Activated T-cell treated with anti-CD3 and anti-CD28 coated beads for 1 hour (primary cell): ENCODE data around the gene SPACA7.

Experiments used
- DNase-seq: peaks from one replicate; pipeline ENCODE4 v3.0.0-alpha.2; 2020; ENCODE audit warnings: low read depth

The SPACA7 gene

GRCh38 chr13:112448621-112449544, 72.7 kb downstream of the SPACA7 start:
- DNase-seq = no peak

DNA sequence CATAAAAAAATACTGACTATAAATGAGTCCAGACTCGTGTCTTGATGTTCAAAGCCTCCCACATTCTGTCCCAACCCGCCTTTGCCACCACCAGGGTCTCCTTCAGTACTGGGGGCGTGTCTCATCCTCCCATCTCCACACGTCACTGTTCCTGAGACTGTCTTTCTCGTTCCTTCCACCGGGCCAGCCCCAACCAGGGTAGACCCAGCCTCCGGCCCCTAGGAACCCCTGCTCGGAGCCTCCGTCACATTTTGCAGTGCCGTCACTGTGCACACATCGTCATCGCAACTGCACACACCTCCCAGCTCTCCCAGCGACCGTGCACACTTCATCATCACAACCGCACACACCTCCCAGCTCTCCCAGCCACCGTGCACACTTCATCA, 73.4 kb downstream of the SPACA7 start:
- DNase-seq = no peak

DNA sequence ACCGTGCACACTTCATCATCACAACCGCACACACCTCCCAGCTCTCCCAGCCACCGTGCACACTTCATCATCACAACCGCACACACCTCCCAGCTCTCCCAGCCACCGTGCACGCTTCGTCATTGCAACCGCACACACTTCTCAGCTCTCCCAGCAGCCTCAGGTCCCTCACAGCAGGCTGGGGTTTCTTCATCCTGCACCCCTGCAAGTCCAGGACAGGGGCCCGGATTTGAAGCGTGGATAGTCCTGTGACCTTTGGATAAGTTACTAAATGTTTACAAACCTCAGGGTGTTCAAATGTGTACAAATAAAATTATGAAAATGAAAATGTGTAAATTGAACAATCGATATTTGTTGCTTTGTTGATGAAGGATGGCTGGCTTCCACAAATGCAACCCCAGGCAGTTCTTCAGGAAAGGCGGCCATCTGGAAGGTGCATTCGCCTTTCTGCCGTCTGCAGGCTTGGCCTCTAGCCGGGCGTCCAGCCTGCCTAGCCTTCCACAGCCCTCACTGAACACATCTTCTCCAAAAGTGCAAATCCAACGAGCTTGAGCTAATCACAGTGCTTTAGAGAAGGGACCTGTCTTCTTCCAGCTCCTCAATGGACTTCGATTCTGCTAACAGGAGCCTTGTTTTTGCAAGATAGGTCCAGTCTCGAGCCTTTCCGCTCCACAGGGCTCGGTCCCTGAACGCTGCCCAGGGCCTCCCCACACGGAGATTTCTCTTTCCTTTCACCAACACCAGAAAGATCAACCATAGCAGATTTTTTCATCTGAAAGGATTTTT, 74.2 kb downstream of the SPACA7 start:
- no peak for DNase-seq

- DNase-seq = no peak
These were observed 74.7 kb downstream of the SPACA7 start for GRCh38 chr13:112450904-112451240.

- no peak for DNase-seq
These were observed 75.6 kb downstream of the SPACA7 start for GRCh38 chr13:112451512-112452379.

DNA sequence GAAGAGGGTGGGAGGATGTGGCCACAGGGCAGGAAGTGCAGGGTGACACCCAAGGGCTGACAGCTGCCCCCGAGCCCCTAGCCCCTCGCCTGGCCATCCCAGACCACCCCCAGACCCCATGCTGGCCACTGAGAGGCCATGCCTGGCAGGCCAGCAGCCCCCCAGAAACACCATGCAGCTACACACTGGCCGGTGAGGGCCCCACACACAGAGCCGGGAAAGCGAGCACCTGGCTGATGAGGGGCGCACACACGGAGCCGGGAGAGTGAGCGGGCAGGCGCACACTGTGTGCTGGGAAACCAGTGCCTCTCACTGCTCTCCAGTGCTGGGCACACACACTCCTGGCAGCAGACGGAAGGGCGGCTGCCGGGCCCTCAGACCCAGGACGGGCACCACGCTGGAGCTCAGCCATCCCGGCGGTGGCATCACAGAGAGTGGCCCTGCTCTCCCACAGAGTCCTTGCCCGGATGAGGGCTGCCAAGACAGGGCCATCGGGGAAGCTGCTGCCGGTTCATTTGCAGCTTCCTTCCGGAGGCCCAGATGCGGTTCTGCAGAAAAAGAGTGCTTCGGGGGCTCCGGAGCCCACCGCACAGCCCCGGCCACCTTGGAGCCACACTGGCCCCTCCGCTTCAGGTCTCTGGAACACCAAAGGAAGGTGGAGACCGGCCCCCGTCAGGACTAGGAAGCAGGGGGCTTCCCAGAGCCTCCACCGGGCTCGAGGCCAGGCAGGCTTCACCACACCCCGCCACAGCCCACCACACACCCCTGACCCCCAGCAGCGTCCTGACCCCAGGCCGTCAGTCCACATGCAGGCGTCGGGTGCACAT, 76.4 kb downstream of the SPACA7 start:
- no peak for DNase-seq

GRCh38 chr13:112453207-112453829, 77.2 kb downstream of the SPACA7 start:
- DNase-seq = no peak

DNA sequence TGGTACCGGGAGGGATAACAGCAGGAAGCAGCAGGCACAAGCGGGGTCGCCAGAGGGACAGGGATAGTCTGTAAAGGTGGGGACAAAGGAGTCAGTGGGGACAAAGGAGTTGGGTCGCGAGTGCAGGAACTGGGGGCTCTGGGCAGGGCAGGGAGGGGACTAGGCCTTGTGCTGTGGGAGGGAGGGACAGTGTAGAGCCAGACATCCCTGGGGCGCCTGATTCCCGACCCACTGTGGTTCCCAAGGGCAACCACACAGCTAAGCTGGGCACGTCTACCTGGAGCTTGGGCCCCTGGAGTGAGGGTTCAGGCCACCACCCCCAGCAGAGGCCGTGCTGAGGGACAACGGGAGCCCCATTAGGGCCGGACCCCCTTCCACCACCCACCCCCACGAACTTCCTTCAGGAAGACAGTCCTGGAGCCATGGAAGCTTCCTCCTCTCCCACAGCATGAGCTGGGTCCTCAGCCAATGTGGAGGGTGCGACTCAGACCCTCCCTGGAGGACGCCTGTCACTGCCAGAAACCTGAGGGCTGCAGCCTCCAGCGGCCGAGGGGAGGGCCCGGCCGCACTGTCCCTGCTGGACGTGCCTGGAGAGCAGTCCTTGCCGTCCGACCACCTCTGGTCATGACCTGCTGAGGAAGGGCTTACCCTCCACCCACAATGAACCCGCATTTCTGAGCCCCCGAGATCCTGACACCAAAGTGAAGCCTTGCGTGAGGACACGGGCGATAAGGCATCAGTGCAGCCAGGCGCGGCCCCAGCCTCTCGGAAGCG, 77.9 kb downstream of the SPACA7 start:
- no peak for DNase-seq

GRCh38 chr13:112454648-112455334, 78.6 kb downstream of the SPACA7 start:
- DNase-seq = no peak

GRCh38 chr13:112455476-112456059, 79.4 kb downstream of the SPACA7 start:
- no peak for DNase-seq

GRCh38 chr13:112456138-112457056, 80.2 kb downstream of the SPACA7 start:
- DNase-seq = no peak

DNA sequence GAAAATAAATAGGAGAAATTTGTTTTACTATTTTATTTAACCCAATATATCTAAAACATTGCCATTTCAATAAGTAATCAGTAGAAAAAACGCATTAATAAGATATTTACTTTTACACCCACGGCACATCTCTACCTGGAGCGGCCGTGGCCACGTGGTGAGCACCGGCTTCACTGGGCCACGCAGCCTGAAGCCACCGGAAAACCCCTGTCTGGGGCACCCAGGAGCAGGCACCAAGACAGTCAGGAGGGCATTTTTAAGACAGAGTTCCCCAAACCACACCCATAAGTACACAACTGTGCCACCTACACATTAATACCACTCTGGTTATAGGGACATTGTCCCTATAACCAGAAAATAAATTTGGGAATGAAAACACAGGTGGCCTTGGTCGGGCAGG, 80.9 kb downstream of the SPACA7 start:
- no peak for DNase-seq

- DNase-seq = no peak
These were observed 81.3 kb downstream of the SPACA7 start for GRCh38 chr13:112457485-112457884.

GRCh38 chr13:112462408-112462807, 86.3 kb downstream of the SPACA7 start:
- no peak for DNase-seq

- DNase-seq = no peak
These were observed 88.6 kb downstream of the SPACA7 start for GRCh38 chr13:112464720-112465119.

- DNase-seq = no peak
These were observed 89.3 kb downstream of the SPACA7 start for GRCh38 chr13:112465251-112466131.
